Activated CD8-positive, alpha-beta memory T cell treated with anti-CD3 and anti-CD28 coated beads, Interleukin-2, amount 50 U/mL, for 48 hours (primary cell): ENCODE measurements around the gene KCNQ2.

Experiments used
- DNase-seq: peaks from one replicate; pipeline ENCODE4 v3.0.0-alpha.2; 2020

KCNQ2 gene

DNA sequence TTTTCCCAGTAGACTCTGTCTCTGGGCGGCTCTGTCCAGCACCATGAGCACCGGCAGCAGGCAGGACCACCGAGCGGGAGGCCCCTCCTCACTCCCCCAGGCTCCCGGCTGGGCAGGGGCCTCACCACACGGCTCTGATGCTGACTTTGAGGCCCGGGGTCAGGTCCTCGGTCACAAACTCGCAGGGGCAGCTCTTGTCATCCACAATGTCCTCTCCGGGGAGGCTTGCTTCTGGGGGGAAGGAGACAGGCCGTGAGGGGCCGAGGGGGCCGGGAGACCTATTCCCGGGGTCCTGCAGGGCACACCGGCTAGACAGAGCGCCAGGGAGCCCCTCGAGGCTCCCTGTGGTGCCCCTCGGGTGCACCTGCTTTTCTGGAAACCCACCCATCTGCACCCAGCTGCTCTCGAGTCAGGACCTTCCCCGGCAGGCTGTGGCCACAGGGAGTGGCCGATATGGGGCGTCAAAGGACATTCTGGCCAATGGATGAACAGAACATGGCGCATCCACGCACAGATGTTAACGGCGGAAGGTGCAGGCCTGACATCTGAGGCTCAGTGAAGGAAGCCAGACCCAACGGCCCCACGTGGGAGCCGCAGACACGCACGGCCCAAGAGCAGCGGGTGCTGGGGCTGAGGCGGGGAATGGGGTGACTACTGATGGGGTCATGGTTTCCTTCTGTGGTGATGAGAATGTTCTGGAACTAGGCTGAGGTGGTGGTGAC, 58.3 kb downstream of the KCNQ2 start:
- no peak for DNase-seq

DNA sequence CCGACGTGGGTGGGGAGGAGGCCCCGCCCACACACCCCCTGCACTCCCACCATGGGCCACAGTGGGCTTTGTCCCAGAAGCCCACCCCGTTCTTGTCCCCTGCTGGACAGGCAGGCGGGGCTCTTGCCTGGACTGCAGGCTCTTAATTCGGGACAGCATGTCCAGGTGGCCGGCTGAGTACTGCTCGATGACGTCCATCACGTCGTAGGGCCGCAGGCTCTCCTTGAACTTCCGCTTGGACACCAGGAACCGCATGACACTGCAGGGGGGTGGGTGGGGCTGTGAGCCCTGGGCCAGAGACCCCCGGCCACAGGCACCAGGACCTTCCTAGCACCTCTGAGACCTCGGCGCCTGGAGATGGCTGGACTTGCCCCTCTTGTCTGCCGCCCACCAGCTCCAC, 59.1 kb downstream of the KCNQ2 start:
- no peak for DNase-seq

DNA sequence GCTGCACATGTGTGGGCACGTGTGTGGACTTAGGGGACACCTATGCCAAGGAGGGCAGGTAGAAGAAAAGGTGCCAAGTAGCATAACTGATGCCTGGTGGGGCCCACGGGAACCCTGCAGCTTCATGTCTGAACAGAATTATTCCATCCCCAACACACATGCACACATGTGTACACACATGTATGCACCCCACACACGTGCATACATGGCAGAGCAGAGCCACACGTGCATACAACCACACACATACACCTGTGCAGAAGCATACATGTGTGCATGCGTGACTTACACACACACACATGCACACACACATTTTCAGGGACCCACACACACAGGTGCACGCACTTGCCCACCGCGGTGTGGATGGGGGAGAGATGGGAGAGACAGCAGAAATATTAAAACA, 59.6 kb downstream of the KCNQ2 start:
- no peak for DNase-seq

- no peak for DNase-seq
Measured at GRCh38 chr20:63411898-63412631, 60.4 kb downstream of the KCNQ2 start.

DNA sequence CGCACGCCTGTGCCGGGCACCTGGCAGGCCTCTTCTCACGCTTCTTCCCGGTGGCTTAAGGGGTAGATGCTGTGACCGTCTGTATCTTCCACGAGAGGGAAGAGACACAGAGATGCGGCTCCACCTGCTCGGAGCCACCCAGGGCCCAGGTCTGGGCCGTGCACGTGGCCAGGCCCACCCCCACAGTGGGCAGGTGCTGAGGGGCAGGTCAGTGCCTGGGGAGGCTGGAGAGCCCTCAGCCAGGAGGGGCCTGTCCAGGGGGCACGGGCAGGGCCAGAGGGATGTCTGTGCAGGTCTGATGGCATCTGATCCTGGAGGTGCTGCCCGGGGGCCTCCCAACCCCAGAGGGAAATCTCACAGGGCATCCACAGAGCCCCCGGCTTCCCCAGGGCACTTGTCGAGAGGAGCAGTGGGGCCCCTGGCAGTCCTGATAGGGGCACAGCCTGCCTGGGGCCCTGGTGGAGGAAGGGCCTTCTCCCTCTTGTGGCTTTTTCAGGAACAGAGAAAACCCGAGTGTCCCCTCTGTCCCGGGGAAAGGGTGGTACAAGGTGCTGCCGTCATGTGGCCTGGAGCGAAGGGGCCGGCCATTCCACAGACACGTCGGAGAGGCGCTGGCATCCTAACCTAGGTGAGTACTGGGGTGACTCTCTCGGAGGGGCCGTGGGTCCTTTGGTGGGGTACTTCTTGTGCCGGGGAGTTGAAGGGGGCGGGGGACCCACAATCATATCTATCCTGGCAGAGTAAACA, 61.1 kb downstream of the KCNQ2 start:
- DNase-seq, result no peak

DNA sequence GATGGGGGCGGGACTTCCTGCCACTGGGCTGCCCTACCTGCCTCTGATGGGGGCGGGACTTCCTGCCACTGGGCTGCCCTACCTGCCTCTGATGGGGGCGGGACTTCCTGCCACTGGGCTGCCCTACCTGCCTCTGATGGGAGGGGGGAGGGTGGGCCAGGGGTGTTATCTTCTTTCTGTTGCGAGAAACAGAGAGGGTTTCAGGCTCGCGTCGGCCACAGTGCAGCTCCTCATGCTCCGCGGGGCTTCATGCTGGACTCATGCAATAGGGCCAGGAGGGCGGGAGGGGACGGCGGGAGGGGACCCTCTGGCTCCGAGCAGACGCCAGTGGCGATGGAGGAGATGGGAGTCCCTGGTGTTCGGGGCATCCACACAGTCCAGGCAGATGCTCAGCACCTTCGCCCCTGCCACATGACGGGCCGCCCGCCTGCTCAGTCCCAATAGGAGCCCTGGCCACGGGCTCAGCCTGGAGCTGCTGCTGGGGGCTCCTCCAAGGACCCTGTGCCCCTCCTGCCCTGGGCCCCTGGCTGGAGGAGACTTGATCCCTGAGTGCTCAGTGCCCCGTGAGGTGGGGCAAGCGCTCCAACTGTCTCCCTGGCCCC, 62.5 kb downstream of the KCNQ2 start:
- no peak for DNase-seq

- no peak for DNase-seq
Measured at GRCh38 chr20:63409066-63409833, 63.2 kb downstream of the KCNQ2 start.

DNA sequence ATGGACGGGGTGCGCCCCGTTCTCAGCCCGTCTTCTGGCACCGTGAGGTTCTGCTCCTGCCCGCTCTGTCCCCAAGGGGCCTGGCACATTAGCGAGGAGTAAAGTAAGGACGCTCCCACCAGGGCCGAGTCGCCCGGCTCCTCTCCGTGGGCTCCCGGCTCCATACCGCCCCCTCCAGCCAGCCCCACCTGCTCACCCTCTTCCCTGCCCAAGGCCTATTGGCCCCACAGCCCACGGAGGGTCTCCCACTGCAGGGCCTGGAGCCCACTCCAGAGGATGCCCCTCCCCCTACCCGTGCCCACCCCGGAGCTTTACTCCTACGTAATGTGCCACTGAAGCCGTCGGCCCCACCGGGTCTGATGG, 63.8 kb downstream of the KCNQ2 start:
- DNase-seq, result no peak

- DNase-seq, result no peak
Measured at GRCh38 chr20:63407928-63408683, 64.3 kb downstream of the KCNQ2 start.

DNA sequence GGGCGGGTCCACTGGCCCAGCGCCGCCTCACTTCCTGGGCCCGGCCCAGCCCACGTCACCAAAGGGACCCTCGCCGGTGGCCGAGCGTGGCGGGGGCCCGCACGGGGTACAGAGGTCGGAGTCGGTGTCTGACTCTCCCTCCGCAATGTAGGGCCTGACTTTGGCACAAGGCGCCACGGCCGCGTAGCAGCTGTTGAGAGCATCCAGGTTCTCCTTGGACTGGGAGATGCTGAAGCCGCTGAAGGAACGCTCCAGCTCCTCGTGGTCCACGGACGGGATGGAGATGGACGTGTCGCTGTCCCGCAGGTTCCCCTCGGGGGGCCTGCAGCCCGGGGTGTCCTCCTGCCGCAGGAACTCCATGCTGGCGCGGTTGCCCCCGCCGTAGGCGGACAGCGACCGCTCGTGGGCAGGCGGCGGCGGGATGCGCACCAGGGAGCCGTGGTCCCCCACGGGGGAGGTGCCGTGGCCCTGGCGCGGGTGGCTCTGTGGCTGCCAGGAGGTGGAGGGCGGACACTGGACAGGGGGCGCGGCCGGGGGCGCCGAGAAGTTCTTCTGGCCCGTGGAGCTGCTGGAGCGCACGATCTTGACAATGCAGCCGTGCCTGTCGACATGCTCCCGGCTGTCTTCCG, 65.7 kb downstream of the KCNQ2 start:
- no peak for DNase-seq

GRCh38 chr20:63406011-63406410, 66.4 kb downstream of the KCNQ2 start:
- no peak for DNase-seq

- DNase-seq, result no peak
Measured at GRCh38 chr20:63405102-63405730, 67.2 kb downstream of the KCNQ2 start.

DNA sequence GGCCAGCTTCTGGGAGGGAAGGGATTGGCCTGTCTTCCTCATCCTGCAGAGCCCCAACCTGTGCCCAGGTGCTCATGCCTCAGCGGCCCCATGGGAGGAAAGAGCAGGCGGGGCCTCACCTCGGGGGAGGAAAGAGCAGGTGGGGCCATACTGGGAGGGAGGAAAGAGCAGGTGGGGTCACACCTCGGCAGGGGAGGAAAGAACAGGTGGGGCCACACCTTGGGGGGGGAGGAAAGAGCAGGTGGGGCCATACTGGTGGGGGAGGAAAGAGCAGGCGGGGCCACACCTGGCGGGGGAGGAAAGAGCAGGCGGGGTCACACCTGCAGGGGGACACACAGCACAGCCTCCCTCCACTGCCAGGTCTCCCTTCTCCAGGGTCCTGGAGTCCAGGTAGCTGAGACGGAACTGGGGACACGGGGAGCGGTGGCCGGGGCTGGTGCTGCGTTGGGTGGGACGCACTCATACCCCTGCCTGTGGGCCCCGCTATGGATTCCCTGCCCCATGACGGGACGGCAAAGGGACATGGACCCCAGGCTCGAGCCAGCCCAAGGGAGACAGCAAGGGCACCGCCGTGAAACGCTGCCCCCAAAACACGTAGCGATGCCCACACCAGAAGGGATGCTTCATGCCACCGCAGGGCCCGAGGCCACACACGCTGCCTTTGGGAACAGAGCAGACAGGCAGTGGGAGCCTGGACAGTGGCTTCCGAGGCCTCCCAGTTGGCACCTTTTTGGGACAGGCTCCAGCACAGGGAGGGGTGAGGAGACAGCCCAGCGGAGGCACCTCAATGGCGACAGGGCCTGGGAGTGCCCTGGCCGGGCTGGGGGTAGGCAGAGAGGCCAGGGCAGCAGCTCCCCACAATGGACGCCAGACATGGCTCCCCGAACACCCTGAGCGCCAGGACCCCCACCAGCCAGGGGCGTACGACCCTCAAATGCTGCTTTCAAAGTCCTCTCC, 68.0 kb downstream of the KCNQ2 start:
- DNase-seq, result no peak

GRCh38 chr20:63403403-63404105, 68.9 kb downstream of the KCNQ2 start:
- DNase-seq, result no peak

- no peak for DNase-seq
Measured at GRCh38 chr20:63402860-63403220, 69.6 kb downstream of the KCNQ2 start.

DNA sequence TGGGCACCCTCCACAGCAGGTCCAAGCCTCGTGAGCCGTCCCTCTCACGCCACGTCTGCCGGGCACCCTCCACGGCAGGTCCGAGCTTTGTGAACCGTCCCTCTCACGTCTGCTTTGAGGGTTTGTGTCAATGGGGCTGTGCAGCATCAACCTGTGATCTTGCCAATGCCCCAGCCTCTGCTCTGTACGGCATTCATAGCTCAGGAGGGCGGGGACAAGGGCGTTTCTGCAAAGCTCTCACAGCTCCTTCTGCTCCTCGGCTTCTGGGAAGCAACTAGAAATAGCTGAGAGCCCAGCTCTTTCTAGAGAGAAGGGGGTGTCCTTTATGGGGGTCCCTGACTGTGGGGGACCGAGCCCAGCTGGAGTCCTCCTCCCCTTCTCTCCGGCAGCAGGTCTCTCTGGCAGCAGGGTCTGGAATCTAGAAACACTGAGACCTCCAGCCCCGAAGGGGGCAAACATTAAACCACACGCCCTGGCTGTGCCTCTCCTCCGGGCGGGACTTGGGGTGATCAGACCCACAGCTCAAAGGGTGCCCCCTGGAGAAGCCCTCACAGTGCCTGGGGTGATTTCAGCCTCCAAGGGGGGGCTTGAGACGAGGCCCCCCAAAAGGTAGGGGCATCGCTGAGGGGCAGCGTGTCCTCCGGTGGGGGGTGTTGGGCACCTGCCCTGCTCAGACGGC, 70.1 kb downstream of the KCNQ2 start:
- DNase-seq, result no peak

GRCh38 chr20:63401384-63402110, 70.9 kb downstream of the KCNQ2 start:
- no peak for DNase-seq
